HUES6 (cell line): ENCODE measurements around the gene ARHGAP25.

Experiments
- H3K27ac ChIP-seq: 2 replicates; pipeline ENCODE4 v1.7.0; 2013; ENCODE audit warnings: low read depth, mild to moderate bottlenecking, low read length, inconsistent platforms
- H3K27me3 ChIP-seq: 2 replicates; pipeline ENCODE4 v1.6.1; 2013; ENCODE audit warnings: low read length; ENCODE audit not compliant: control insufficient read depth, insufficient read depth
- H3K36me3 ChIP-seq: 2 replicates; pipeline ENCODE4 v1.6.1; 2013; ENCODE audit warnings: low read length; ENCODE audit not compliant: control insufficient read depth, insufficient read depth
- H3K4me1 ChIP-seq: 2 replicates; pipeline ENCODE4 v1.6.1; 2013; ENCODE audit warnings: low read length; ENCODE audit not compliant: control insufficient read depth, insufficient read depth
- H3K4me3 ChIP-seq: 2 replicates; pipeline ENCODE4 v1.5.1; 2013; ENCODE audit warnings: low read depth, low read length
- H3K9ac ChIP-seq: one replicate; pipeline ENCODE4 v1.6.1; 2013; ENCODE audit warnings: mild to moderate bottlenecking, low read length
- H3K9me3 ChIP-seq: 2 replicates; pipeline ENCODE4 v1.6.1; 2013; ENCODE audit warnings: low read depth, low read length; ENCODE audit not compliant: control insufficient read depth, insufficient read depth

The ARHGAP25 gene

GRCh38 chr2:68700560-68700959, 34.1 kb upstream of the ARHGAP25 start:
- peaks cover 40% of the 10 kb centered on the region for H3K9me3 ChIP-seq
- H3K4me1 ChIP-seq: peaks cover 5% of the 10 kb centered on the region; the same call in 1 of the 2 replicates
- no peak overlapping the region for H3K27ac ChIP-seq
- no peaks in the 10 kb centered on the region for H3K27me3 ChIP-seq
- H3K36me3 ChIP-seq: no peaks in the 10 kb centered on the region
- no peak overlapping the region for H3K9ac ChIP-seq
- no peak overlapping the region for H3K4me3 ChIP-seq

DNA sequence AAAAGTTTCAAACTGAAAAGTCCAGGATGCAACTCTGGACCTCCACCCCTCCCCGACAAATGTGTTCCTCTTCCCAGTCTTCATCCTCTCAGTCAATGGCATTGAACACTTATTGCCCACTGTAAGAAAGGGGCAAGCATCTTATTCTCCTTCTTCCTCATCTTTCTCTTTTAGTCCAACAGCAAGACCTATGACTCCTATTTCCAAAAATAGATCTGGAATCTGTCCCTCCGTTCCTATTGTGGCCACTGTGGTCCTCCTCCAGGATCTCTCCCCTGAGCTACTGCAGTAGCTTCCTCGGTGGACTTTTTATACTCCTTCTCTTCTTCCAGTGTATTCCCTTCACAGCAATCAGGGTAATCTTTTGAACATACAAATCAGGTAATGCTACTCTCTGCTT, 28.0 kb upstream of the ARHGAP25 start:
- H3K4me3 ChIP-seq: no peak overlapping the region
- H3K36me3 ChIP-seq: no peaks in the 10 kb centered on the region
- H3K27ac ChIP-seq: no peak overlapping the region
- H3K27me3 ChIP-seq: no peaks in the 10 kb centered on the region
- H3K9ac ChIP-seq: no peak overlapping the region
- peaks cover 4% of the 10 kb centered on the region; the same call in 1 of the 2 replicates for H3K4me1 ChIP-seq
- H3K9me3 ChIP-seq: no peaks in the 10 kb centered on the region

- no peak overlapping the region for H3K9ac ChIP-seq
- H3K27ac ChIP-seq: no peak overlapping the region
- no peaks in the 10 kb centered on the region for H3K9me3 ChIP-seq
- H3K27me3 ChIP-seq: no peaks in the 10 kb centered on the region
- H3K4me1 ChIP-seq: peaks cover 4% of the 10 kb centered on the region; the same call in 1 of the 2 replicates
- H3K4me3 ChIP-seq: no peak overlapping the region
- no peaks in the 10 kb centered on the region for H3K36me3 ChIP-seq
Observed at GRCh38 chr2:68708629-68709028, 26.0 kb upstream of the ARHGAP25 start.

DNA sequence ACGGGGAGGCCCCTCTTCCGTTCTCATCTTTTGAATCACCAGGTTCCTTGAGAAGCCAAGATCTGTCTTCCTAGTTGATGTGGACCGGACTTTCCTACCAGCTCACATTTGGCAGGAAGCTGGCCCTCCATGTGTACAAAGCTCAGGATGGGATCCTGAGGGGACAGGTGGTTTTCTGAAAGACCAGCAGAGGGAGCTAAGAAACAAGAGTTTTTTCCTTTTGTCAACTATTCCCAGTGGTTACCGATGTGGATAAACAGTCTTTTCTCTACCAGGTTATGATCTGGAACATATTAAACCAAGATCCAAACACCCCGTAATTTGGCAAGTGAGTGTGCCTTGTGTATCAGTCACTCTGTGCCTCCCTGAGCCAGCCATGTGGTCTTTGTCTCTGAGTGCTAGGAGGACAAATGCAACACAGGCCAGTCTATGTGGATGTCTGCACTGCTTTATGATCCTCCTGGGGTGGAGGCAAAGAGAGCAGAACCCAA, 25.1 kb upstream of the ARHGAP25 start:
- H3K4me1 ChIP-seq: peaks cover 4% of the 10 kb centered on the region; the same call in 1 of the 2 replicates
- no peaks in the 10 kb centered on the region for H3K27me3 ChIP-seq
- H3K36me3 ChIP-seq: no peaks in the 10 kb centered on the region
- H3K27ac ChIP-seq: no peak overlapping the region
- H3K9ac ChIP-seq: no peak overlapping the region
- no peaks in the 10 kb centered on the region for H3K9me3 ChIP-seq
- H3K4me3 ChIP-seq: no peak overlapping the region

- no peaks in the 10 kb centered on the region for H3K27me3 ChIP-seq
- H3K9ac ChIP-seq: no peak overlapping the region
- H3K27ac ChIP-seq: no peak overlapping the region
- peaks cover 4% of the 10 kb centered on the region; the same call in 1 of the 2 replicates for H3K4me1 ChIP-seq
- H3K36me3 ChIP-seq: no peaks in the 10 kb centered on the region
- H3K9me3 ChIP-seq: no peaks in the 10 kb centered on the region
- no peak overlapping the region for H3K4me3 ChIP-seq
Observed at GRCh38 chr2:68710336-68710735, 24.3 kb upstream of the ARHGAP25 start.

GRCh38 chr2:68710756-68711155, 23.9 kb upstream of the ARHGAP25 start:
- Histone ChIP-seq H3K9ac (no peak overlapping the region), H3K27me3 (no peaks in the 10 kb centered on the region), H3K9me3 (no peaks in the 10 kb centered on the region), H3K27ac (no peak overlapping the region), H3K4me1 (peaks cover 4% of the 10 kb centered on the region; the same call in 1 of the 2 replicates), H3K36me3 (no peaks in the 10 kb centered on the region), H3K4me3 (no peak overlapping the region)

GRCh38 chr2:68714866-68715265, 19.7 kb upstream of the ARHGAP25 start:
- Histone ChIP-seq H3K27ac (no peak overlapping the region), H3K9me3 (no peaks in the 10 kb centered on the region), H3K9ac (no peak overlapping the region), H3K4me3 (no peak overlapping the region), H3K36me3 (no peaks in the 10 kb centered on the region), H3K4me1 (no peaks in the 10 kb centered on the region), H3K27me3 (no peaks in the 10 kb centered on the region)

DNA sequence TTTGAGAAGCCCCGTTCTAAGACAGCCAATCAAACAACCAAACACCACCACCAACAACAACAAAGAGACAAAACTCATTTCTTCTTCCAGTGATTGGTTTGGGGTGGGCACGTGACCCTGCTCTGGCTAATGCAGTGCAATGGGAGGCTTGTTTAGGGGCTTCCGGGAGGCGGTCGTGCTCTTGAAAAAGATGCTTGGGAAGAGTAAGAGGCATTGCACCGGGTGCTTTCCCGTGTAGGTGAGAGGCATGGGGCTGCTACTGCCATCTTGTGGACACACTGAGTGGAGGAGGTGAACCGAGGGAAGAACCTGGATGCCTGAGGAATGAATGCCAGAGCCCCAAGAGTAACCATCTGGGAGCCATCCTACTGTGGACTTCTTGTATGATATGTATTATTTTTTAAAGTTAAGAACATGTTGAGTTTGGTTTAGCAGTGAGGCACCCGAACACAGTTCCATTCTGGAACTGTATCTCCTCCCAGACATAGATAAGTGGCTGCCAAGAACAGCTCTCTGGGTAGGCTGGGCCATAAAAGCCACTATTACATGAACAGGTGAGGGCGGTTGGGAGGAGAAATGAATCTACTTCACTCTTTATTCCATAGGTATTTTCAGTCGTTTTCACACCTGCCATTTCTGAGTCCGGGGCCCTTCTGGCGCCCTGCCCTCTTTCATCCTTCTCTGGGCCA, 19.1 kb upstream of the ARHGAP25 start:
- Histone ChIP-seq H3K36me3 (no peaks in the 10 kb centered on the region), H3K4me1 (no peaks in the 10 kb centered on the region), H3K4me3 (no peak overlapping the region), H3K27me3 (no peaks in the 10 kb centered on the region), H3K9ac (no peak overlapping the region), H3K9me3 (no peaks in the 10 kb centered on the region), H3K27ac (no peak overlapping the region)

DNA sequence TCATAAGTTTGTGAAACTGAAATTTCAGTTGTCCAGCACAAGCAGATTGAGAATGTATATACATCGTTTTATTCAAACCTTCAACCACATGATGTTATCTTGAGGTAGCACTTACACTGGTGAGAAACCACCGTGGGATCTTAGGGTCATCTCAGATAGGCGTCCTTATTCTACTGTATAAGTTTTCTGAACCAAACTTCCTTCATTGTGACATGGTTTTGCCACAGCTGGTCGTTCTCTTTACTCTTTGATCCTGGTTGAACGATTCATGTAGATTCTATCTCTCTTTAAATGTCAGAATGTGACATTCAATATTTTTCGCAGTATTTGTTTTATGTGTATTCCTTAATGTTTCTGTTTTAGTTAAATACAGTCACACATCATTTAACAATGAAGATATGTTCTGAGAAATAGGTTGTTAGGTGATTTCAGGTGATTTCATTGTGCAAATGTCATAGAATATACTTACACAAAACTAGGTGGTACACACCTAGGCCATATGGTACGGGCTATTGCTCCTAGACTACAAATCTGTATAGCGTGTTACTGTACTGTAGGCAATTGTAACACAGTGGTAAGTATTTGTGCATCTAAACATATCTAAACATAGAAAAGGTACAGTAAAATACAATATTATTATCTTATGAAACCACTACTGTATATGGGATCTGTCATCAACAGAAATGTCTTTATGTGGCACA, 17.9 kb upstream of the ARHGAP25 start:
- Histone ChIP-seq H3K27ac (no peak overlapping the region), H3K4me3 (no peak overlapping the region), H3K36me3 (no peaks in the 10 kb centered on the region), H3K4me1 (peaks cover 2% of the 10 kb centered on the region; the same call in 1 of the 2 replicates), H3K27me3 (no peaks in the 10 kb centered on the region), H3K9me3 (no peaks in the 10 kb centered on the region), H3K9ac (no peak overlapping the region)

- no peak overlapping the region for H3K9ac ChIP-seq
- no peaks in the 10 kb centered on the region for H3K27me3 ChIP-seq
- peaks cover 4% of the 10 kb centered on the region; the same call in 1 of the 2 replicates for H3K4me1 ChIP-seq
- H3K27ac ChIP-seq: no peak overlapping the region
- H3K4me3 ChIP-seq: no peak overlapping the region
- no peaks in the 10 kb centered on the region for H3K36me3 ChIP-seq
- H3K9me3 ChIP-seq: no peaks in the 10 kb centered on the region
Observed at GRCh38 chr2:68717305-68717661, 17.3 kb upstream of the ARHGAP25 start.

DNA sequence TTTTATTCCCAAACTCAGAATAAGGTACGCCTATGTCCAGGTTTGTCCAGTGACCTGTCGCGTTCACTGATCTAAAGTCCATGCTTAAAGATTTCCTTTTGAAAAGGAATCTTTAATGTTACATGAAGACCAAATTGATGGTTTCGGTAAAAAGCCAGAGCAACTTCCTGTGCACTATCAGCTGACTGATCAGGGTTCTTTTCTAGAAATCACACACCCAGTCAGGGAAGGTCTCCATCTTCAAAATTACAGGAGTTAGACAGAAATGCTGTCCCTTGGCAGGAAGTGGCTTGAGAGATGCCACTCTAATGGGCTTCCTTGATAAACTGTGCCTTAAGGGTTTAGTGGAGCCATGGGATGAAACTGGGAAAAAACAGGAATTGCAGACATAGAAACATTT, 14.7 kb upstream of the ARHGAP25 start:
- no peak overlapping the region for H3K9ac ChIP-seq
- no peak overlapping the region for H3K27ac ChIP-seq
- H3K36me3 ChIP-seq: no peaks in the 10 kb centered on the region
- H3K27me3 ChIP-seq: no peaks in the 10 kb centered on the region
- H3K4me3 ChIP-seq: no peak overlapping the region
- peaks cover 4% of the 10 kb centered on the region; the same call in 1 of the 2 replicates for H3K4me1 ChIP-seq
- no peaks in the 10 kb centered on the region for H3K9me3 ChIP-seq
